Mesenteric fat pad (tissue), 1 donor: Measurements from ENCODE around the gene SOX21. TPM values are rescaled to one million over a fixed set of nuclear protein-coding genes. Genes with fewer than 3 reads are reported as not detected.

ENCODE experiments used
- DNase-seq: peaks from one replicate; pipeline ENCODE4 v3.0.0-alpha.2; 2020; ENCODE audit warnings: low spot score
- total RNA-seq: library from RNA; stranded (reverse); fragmentation: NEBNext Ultra II Directional; extraction: Animal tissue kit (Norgen Biotek cat#: 25700); gene quantifications from one replicate; pipeline ENCODE4 v1.2.1, GENCODE V29; 2021
- donor health status: DM: yes; HTN: yes; CAD: no.

Gene SOX21
- total RNA-seq, 1 donor from 2014 or later = not detected

DNA sequence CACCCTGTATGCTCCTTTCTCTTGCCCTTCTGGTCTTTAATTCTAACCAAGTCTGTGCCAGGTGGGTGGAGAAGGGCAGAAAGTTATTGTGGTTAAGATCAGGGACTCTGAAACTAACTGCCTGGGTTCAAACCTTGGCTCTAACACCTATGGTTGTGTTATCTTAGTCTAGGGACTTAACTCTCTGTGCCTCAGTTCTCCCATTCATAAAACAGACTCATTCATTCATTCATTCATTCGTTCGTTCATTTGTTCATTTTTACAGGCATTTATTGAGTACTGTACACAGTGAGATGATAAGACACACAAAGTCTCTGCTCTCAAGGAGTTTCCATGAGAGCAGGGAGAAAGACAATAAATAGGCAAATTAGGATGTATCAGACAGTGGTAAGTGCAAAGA, 30.1 kb downstream of the SOX21 start:
- DNase-seq = no peak

DNA sequence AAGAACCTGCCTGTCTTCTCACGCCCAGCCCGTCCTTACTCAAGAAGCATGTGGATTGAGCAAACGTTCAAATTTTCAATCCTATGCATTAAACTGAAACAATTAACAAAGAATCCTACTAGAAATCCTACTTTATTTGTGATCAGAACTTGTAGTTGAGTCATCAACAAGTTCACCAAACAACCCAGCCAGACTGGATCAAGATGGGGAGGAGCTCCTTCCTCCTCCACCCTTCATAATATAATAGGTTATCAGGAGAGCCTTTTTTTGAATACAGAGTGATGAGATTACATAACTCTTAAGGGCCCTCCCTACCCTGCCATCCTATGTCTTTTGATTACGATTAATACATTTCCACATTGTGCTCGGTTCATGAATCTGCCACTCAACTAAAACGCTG, 32.7 kb downstream of the SOX21 start:
- no peak for DNase-seq

DNA sequence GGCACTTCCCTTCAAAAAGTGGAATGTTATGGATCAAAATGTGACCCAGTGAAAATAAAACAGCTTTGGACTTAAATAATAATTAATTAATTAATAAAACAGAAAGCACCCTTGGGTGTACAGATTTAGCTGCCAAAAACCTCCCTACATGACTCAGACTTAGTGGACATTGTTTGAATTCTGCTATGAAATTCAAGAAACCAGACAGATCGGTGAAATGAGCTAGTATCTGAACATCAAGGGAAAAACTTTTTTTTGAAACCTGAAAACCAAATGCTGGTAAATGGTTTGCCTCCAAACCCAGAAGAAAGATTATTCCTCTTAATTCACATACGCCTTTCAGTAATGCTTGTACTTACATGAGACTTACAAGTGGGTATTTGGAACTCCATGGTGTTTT, 33.5 kb downstream of the SOX21 start:
- DNase-seq = no peak

DNA sequence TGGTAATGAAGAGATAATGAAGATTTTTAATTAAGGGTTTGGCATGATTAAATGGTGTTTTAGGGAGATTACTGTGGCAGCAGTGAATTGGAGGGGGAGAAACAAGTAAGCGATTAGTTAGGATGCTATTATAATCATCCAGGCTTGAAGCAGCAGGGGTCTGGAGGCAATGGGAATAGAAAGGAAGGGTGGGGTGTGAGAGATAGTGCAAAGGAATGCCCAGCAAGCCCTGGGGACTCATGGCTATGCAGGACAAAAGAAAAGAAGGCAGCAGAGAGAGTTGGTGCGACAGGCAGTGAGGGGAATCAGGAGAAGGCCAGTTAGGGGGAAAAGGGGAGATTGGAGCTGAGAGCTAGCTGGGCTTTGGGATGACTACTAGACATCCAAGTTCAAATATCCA, 34.5 kb downstream of the SOX21 start:
- DNase-seq = no peak

DNA sequence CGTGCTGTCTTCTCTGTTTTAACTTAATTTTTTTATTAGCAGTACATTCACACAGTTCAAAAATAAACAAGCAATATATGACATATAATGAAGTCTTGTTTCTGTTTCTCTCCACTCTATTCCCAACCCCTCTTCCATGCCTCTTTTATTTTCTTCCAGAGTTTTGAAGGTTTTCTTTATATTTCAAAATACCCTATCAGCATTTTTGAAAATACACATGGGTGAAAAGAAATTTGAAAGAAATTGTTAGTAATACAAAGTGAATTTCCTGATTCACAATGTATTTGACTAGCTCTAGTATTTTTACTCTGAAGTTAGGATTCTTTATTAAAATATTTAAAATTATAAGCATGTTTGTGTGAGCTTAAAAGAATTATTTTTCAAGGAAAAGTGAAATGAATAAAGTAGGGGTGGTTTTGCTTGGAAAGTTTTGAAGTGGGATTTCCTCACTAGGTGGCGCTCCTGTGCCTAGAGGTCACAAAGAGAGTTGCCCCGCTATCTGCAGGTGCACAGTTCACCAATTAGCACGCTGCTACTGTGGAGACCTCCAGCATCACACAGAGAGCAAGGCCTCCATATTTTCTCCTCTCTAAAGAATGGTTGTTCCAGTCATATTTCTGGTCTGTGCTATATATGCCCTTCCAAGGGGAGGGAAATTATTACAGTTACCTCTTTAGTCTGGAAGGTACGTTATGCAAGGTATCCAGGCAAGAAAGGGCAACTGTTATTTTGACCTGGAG, 37.6 kb downstream of the SOX21 start:
- no peak for DNase-seq

DNA sequence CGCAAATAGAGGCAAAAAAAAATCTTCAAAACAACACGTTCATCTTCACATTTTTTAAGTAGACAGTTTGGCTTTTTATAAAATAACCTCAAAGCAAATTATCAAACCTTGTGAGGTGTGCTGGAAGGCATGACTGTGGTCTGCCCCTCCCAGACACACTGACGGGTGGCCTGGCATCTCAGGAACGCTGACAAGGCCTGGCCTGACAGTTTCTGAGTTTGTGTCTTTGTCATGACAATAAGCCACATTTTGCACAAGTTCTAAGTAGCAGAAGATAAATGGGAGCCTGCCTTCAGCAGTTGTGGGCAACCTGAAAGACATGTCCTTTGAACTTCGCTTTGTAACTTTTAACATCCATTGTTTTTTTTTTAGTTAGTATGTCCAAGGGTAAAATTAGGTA, 38.5 kb downstream of the SOX21 start:
- DNase-seq = no peak

- no peak for DNase-seq
These were observed 39.9 kb downstream of the SOX21 start for GRCh38 chr13:94672400-94672799.

DNA sequence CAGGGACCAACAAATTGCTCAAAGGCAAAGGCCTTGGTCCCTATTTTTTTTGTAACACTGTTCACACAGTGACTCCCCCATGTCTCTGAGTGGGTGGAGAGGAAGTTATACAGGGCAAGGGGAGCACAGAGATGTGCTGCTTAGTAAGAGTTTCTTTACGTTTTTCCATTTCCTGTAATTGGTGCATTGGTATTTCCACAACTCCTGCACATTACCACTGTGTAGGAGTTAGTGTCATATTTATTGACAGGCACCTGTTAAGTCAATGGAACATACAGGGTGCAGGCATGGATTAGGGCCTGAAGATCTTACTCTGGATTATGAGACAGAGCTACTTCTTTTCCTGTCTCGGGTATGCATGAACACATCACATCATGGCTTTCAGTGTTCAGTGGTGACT, 45.2 kb downstream of the SOX21 start:
- no peak for DNase-seq

- DNase-seq = no peak
These were observed 46.3 kb downstream of the SOX21 start for GRCh38 chr13:94666065-94666464.

- DNase-seq = no peak
These were observed 47.5 kb downstream of the SOX21 start for GRCh38 chr13:94664889-94665288.

DNA sequence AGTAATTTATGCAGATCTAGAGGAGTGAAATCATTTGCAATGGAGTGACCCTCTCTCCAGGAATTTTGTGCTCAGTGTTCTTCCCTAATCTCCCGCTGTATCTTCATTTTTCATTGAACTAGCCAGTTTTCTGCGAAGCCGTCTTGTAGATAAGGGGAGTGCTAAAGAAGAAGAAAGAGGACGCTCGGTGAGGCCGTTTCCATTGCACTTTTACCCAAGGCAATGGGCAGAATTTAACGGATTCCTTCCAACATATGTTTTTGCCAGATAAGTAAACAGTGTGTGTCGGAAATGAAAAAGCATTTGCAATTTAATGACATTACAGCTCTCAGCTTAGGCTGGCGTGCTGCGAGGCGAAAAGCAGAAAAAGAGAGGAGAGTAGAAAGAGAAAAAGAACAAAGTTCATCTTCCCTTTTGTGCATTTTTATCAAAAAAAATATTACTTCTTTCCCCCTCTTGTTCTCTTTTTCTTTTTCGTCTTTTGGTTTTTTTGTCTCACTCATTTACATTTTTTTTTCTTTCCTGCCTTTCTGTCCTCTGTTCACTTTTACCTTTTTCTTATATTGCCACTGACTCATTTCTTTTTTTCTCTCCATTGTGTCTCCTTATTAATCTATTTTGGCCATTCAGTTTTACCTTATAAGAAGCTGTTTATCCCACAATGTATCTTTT, 49.9 kb downstream of the SOX21 start:
- DNase-seq = no peak

- no peak for DNase-seq
These were observed 50.9 kb downstream of the SOX21 start for GRCh38 chr13:94661406-94661805.

DNA sequence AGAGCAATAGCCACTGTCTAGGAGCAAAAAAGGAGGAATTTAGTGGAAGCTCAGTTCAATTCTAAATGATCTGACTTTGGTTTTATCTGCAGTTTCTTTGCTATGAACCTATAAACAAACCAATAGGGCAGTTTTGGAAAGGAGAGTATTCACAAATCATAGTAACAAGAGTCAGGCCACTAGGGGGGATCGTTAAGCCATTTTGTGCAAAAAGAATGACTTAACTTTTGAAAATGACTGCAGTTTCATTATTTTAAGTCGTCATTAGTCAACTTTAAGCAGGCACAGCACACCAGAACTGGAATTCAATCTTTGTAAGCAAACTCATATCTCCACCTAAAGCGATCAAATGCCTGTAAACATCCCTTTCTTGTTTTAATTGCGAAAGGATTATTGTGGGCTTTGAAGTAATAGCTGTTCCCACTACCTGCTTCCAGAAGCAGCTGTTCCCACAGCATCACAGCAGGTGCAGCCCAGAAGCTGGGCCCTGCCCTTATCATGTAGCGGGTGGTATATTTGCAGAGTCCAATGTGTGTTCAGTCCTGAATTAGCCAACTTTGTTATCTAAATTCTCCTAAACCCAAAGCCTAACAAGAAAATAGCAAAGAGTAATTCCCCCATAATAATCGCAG, 51.5 kb downstream of the SOX21 start:
- no peak for DNase-seq

Other genes starting within 250 kb of the SOX21 start
- gene DCT, start 232.9 kb downstream of the SOX21 start, total RNA-seq = 0.26 TPM
- gene TGDS, start 116.4 kb downstream of the SOX21 start, total RNA-seq = 14.3 TPM
- 15.7 TPM for gene GPR180, start 110.7 kb downstream of the SOX21 start, total RNA-seq